GM12801 (cell line): ENCODE data around the gene HSPA14.

Experiments used
- TF ChIP-seq, protein P1 (sequence below): IDR thresholded peaks from one replicate; pipeline ENCODE4 v1.5.1; 2011; ENCODE audit warnings: control low read depth; ENCODE audit not compliant: insufficient read length; ENCODE audit errors: extremely low read depth

The HSPA14 gene

DNA sequence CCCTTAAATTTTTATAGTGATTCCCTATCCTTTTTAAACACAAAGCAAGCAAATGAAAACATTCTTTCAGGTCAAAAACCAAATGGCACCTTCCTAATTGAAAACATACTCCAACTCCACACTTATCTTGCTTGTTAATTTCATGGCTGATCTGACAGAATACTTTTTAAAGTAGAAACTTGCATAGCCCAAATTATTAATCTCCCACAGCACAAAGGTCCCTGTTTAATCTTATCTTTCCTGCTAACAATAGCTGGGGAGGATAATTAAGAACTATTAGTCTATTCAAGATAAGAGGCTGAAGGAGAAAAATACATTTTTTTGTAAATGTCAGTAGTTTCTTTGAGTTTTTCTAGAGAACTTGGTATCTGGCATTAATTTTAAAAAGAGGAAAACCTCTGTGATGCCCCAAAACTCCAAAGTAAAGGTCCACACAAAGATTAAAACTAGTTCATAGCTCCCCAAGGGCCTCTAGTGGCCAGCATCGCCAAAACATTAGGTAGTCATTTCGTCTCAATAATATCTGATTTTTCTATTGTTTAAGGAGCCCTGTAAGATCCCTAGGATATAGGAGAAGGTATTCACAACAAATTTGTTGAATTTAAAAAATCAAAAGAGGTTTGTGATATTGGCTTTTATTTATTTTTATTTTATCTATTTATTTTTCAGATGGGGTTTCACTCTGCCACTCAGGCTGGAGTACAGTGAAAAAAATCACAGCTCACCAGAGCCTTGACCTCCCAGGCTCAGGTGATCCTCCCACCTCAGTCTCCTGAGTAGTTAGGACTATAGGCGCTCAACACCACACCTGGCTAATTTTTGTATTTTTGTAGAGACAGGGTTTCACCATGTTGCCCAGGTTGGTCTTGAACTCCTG lies 15.0 kb upstream of the HSPA14 start:
- TF ChIP-seq, protein P1, sequence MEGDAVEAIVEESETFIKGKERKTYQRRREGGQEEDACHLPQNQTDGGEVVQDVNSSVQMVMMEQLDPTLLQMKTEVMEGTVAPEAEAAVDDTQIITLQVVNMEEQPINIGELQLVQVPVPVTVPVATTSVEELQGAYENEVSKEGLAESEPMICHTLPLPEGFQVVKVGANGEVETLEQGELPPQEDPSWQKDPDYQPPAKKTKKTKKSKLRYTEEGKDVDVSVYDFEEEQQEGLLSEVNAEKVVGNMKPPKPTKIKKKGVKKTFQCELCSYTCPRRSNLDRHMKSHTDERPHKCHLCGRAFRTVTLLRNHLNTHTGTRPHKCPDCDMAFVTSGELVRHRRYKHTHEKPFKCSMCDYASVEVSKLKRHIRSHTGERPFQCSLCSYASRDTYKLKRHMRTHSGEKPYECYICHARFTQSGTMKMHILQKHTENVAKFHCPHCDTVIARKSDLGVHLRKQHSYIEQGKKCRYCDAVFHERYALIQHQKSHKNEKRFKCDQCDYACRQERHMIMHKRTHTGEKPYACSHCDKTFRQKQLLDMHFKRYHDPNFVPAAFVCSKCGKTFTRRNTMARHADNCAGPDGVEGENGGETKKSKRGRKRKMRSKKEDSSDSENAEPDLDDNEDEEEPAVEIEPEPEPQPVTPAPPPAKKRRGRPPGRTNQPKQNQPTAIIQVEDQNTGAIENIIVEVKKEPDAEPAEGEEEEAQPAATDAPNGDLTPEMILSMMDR, result no peak

GRCh38 chr10:14823966-14824365 lies 14.1 kb upstream of the HSPA14 start:
- TF ChIP-seq, protein P1, result no peak

GRCh38 chr10:14826076-14826829 lies 11.9 kb upstream of the HSPA14 start:
- TF ChIP-seq, protein P1, result no peak

DNA sequence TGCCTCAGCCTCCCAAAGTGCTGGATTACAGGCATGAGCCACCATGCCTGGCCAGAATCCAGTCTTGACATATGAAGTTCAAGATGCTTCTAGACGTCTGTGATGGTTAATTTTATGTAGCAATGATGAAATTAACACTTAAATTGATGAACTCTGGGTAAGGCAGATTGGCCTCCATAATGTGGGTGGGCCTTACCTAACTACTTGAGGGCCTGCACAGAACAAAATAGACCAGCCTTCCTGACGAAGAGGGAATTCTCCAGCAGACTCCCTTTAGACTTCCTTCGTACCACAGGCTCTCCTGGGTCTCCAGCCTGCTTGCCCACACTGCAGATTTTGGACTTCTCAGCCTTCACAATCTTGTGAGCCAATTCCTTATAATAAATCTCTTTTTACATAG lies 5.0 kb upstream of the HSPA14 start:
- TF ChIP-seq, protein P1, result no peak

GRCh38 chr10:14836208-14836607 lies 1.9 kb upstream of the HSPA14 start:
- TF ChIP-seq, protein P1, result no peak

- TF ChIP-seq, protein P1, result no peak
Measured at GRCh38 chr10:14837003-14837756, 926 bp upstream of the HSPA14 start.
